ENCODE data around the gene DDIT4.

Gene DDIT4

GRCh38 chr10:72250666-72251065 is 23.1 kb upstream of the DDIT4 start:
- DNase-seq: no peak

GRCh38 chr10:72251635-72252034 is 22.1 kb upstream of the DDIT4 start:
- DNase-seq: no peak

GRCh38 chr10:72252972-72253371 is 20.8 kb upstream of the DDIT4 start:
- no peak for DNase-seq

- no peak for DNase-seq
Measured at GRCh38 chr10:72253578-72253977, 20.1 kb upstream of the DDIT4 start.

- no peak for DNase-seq
Measured at GRCh38 chr10:72254813-72255568, 18.7 kb upstream of the DDIT4 start.

- no peak for DNase-seq
Measured at GRCh38 chr10:72255977-72256729, 17.6 kb upstream of the DDIT4 start.

GRCh38 chr10:72257051-72257892 is 16.5 kb upstream of the DDIT4 start:
- no peak for DNase-seq

GRCh38 chr10:72258617-72259016 is 15.1 kb upstream of the DDIT4 start:
- no peak for DNase-seq

- DNase-seq: no peak
Measured at GRCh38 chr10:72259491-72260238, 14.1 kb upstream of the DDIT4 start.

- DNase-seq: peak; percentile 40
Measured at GRCh38 chr10:72260239-72260975, 13.3 kb upstream of the DDIT4 start.

- no peak for DNase-seq
Measured at GRCh38 chr10:72260976-72261783, 12.5 kb upstream of the DDIT4 start.

- no peak for DNase-seq
Measured at GRCh38 chr10:72261784-72262404, 11.8 kb upstream of the DDIT4 start.

GRCh38 chr10:72263613-72264241 is 10.0 kb upstream of the DDIT4 start:
- DNase-seq: no peak

GRCh38 chr10:72264536-72264935 is 9.2 kb upstream of the DDIT4 start:
- no peak for DNase-seq

GRCh38 chr10:72265508-72265907 is 8.2 kb upstream of the DDIT4 start:
- no peak for DNase-seq

- DNase-seq: no peak
Measured at GRCh38 chr10:72265990-72266865, 7.5 kb upstream of the DDIT4 start.

GRCh38 chr10:72267381-72267780 is 6.3 kb upstream of the DDIT4 start:
- DNase-seq: no peak

- no peak for DNase-seq
Measured at GRCh38 chr10:72267819-72268399, 5.8 kb upstream of the DDIT4 start.

Measured in GOT3 (cell line).